Measurements from ENCODE around the gene PJA2.

Gene PJA2

DNA sequence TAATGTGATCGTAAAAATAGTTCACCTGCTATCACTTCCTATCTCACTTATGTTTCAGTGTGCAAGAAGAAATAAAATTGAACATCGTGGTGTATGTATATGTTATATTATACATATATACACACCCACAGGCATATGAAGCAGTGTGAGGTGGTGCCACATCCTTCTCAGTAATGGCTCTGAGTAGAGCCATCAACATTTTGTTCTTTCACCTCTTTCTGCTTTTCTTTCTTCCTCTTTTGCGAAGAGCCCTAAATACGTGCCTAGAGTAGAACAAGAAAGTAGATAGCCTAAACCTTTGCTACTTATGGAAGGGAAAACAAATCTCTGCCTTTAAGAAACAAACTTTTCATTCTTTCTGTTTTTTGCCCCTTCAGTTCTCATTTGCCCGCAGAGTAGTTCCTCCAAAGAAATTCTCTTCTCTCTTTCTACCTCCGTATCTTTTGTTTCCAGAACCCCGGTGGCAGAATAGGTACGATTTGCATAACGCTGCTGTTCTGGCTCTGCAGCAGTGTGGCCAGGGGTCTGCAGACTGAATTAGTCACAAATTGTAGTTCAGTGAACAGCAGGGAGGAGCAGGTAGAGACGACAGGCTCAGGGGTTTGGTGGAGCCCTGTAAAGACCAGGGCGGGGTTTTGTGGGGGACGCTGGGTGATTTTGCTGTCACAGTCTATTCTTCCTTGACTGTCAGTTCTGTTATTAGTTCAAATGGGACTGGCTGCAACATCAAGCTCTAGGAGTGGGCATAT is 40.5 kb upstream of the PJA2 start:
- Histone ChIP-seq H3K4me2 (ENCODE audit: insufficient read depth, low read length) (no peak overlapping the region), H3K9me3 (ENCODE audit: insufficient read depth, low read length, severe bottlenecking) (no peaks in the 10 kb centered on the region), H4K20me1 (ENCODE audit: insufficient read depth, low read length) (no peaks in the 10 kb centered on the region), H3K4me1 (ENCODE audit: insufficient read depth, low read length) (peaks cover 11% of the 10 kb centered on the region), H3K36me3 (ENCODE audit: insufficient read depth, low read length) (no peaks in the 10 kb centered on the region), H3K27ac (ENCODE audit: low read length) (no peak overlapping the region), H3K79me2 (ENCODE audit: insufficient read depth, low read length) (no peaks in the 10 kb centered on the region), H3K4me3 (ENCODE audit: low read depth in 1 of 2, low read length in 2 of 2) (no peak overlapping the region), H2AFZ (ENCODE audit: low read depth, low read length) (no peak overlapping the region; the same call in 1 of the 2 replicates), H3K27me3 (ENCODE audit: insufficient read depth, low read length, poor library complexity) (no peaks in the 10 kb centered on the region), H3K9ac (ENCODE audit: low read depth, low read length) (no peak overlapping the region)
- TF ChIP-seq, protein P1, sequence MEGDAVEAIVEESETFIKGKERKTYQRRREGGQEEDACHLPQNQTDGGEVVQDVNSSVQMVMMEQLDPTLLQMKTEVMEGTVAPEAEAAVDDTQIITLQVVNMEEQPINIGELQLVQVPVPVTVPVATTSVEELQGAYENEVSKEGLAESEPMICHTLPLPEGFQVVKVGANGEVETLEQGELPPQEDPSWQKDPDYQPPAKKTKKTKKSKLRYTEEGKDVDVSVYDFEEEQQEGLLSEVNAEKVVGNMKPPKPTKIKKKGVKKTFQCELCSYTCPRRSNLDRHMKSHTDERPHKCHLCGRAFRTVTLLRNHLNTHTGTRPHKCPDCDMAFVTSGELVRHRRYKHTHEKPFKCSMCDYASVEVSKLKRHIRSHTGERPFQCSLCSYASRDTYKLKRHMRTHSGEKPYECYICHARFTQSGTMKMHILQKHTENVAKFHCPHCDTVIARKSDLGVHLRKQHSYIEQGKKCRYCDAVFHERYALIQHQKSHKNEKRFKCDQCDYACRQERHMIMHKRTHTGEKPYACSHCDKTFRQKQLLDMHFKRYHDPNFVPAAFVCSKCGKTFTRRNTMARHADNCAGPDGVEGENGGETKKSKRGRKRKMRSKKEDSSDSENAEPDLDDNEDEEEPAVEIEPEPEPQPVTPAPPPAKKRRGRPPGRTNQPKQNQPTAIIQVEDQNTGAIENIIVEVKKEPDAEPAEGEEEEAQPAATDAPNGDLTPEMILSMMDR (IDR thresholded peaks at IDR 0.05; ENCODE audit: borderline replicate concordance, extremely low read depth, low read length, poor library complexity, severe bottlenecking), result no peak
- TF ChIP-seq EZH2 (IDR thresholded peaks at IDR 0.05; ENCODE audit: borderline replicate concordance, low read depth, low read length, severe bottlenecking), result no peak
- DNase-seq (no peak), ATAC-seq (ENCODE audit: insufficient read depth, low read depth) (no peak)

DNA sequence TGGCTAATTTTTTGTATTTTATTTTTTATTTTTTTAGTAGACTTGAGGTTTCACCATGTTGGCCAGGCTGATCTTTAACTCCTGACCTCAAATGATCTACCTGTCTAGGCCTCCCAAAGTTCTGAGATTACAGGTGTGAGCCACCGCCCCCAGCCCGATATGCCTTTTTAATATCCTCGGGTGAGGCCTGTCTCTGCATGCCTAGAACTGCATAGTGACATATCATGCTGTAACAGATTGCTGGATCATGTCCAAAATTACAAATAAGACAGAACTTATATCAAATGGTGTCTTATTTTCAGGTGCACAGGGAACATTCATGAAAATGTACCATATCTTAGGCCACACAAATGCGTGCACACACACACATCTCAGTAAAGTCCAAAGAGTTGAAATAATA is 39.1 kb upstream of the PJA2 start:
- Histone ChIP-seq H3K4me2 (ENCODE audit: insufficient read depth, low read length) (no peak overlapping the region), H3K4me1 (ENCODE audit: insufficient read depth, low read length) (no peaks in the 10 kb centered on the region), H3K9me3 (ENCODE audit: insufficient read depth, low read length, severe bottlenecking) (no peaks in the 10 kb centered on the region), H2AFZ (ENCODE audit: low read depth, low read length) (no peak overlapping the region), H3K27me3 (ENCODE audit: insufficient read depth, low read length, poor library complexity) (no peaks in the 10 kb centered on the region), H3K36me3 (ENCODE audit: insufficient read depth, low read length) (no peaks in the 10 kb centered on the region), H3K9ac (ENCODE audit: low read depth, low read length) (no peak overlapping the region), H3K27ac (ENCODE audit: low read length) (no peak overlapping the region), H3K79me2 (ENCODE audit: insufficient read depth, low read length) (no peaks in the 10 kb centered on the region), H3K4me3 (ENCODE audit: low read depth in 1 of 2, low read length in 2 of 2) (no peak overlapping the region), H4K20me1 (ENCODE audit: insufficient read depth, low read length) (no peaks in the 10 kb centered on the region)
- DNase-seq (no peak), ATAC-seq (ENCODE audit: insufficient read depth, low read depth) (no peak)
- TF ChIP-seq, protein P1 (IDR thresholded peaks at IDR 0.05; ENCODE audit: borderline replicate concordance, extremely low read depth, low read length, poor library complexity, severe bottlenecking), result no peak
- no peak for TF ChIP-seq EZH2 (IDR thresholded peaks at IDR 0.05; ENCODE audit: borderline replicate concordance, low read depth, low read length, severe bottlenecking)

DNA sequence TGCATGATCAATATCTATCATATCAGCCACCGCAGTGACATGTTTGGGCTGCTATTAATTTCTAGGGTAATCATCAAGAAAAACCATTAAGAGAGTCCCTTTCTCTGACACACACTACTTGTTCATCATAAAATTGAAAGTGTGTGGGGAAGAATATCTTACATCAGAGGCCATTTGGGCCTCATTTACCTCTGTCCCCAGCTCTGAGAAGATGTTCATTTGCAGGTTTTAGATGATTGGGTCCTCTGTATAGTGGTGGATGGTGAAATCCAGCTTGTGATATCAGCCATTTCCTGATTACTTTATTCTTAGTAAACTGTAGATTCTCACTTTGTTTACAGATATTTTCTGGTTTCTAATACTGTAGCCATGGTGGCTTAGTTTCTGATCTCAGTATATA is 29.8 kb upstream of the PJA2 start:
- no peaks in the 10 kb centered on the region for H3K36me3 ChIP-seq (ENCODE audit: insufficient read depth, low read length)
- no peak for TF ChIP-seq EZH2 (IDR thresholded peaks at IDR 0.05; ENCODE audit: borderline replicate concordance, low read depth, low read length, severe bottlenecking)
- TF ChIP-seq, protein P1 (IDR thresholded peaks at IDR 0.05; ENCODE audit: borderline replicate concordance, extremely low read depth, low read length, poor library complexity, severe bottlenecking), result no peak
- no peaks in the 10 kb centered on the region for H3K79me2 ChIP-seq (ENCODE audit: insufficient read depth, low read length)
- H3K9ac ChIP-seq (ENCODE audit: low read depth, low read length), result no peak overlapping the region
- no peak for ATAC-seq (ENCODE audit: insufficient read depth, low read depth)
- H3K27ac ChIP-seq (ENCODE audit: low read length), result no peak overlapping the region
- no peak for DNase-seq
- no peaks in the 10 kb centered on the region for H4K20me1 ChIP-seq (ENCODE audit: insufficient read depth, low read length)
- no peak overlapping the region for H3K4me3 ChIP-seq (ENCODE audit: low read depth in 1 of 2, low read length in 2 of 2)
- no peaks in the 10 kb centered on the region for H3K27me3 ChIP-seq (ENCODE audit: insufficient read depth, low read length, poor library complexity)
- H2AFZ ChIP-seq (ENCODE audit: low read depth, low read length), result no peak overlapping the region
- H3K4me2 ChIP-seq (ENCODE audit: insufficient read depth, low read length), result no peak overlapping the region
- no peaks in the 10 kb centered on the region for H3K4me1 ChIP-seq (ENCODE audit: insufficient read depth, low read length)
- no peaks in the 10 kb centered on the region for H3K9me3 ChIP-seq (ENCODE audit: insufficient read depth, low read length, severe bottlenecking)
